Activated CD4-positive, alpha-beta T cell treated with anti-CD3 and anti-CD28 coated beads, Interleukin-2, amount 50 U/mL, for 24 hours (primary cell): Measurements from ENCODE around the gene ZBTB34.

Experiments
- DNase-seq, 2 donors: peaks; one replicate each; pipeline ENCODE4 v3.0.0-alpha.2; 2020; ENCODE audit warnings: low read depth in 1 of 2, low spot score in 1 of 2

ZBTB34 gene

DNA sequence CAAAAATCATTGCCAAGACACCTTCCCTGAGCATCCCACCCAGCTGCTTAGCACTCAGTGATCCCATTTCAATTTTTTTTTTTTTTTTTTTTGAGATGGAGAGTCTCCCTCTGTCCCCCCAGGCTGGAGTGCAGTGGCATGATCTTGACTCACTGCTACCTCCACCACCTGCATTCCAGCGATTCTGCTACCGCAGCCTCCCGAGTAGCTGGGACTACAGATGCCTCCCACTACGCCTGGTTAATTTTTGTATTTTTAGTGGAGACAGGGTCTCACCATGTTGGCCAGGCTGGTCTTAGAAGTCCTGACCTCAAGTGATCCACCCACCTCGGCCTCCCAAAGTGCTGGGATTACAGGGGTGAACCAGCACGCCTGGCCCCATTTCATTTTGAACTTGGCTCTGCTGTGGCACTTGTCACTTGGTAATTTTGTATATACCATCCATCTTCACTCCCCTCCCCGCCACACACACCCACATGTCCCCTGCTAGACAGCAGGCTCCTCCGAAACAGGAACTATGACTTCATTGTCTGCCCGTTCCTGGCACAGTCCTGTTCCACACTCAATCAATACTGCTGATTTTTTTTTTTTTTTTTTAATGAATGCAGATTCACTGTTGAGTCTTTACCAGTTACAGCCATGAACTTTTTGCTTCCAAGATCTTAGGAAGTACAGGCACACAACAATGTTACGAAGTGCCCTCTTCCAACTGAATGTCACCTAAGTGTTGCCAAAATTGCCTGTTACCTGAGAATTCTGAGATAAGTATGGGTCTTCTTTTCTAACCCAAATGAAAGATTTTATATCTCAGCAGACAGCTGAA, 17.3 kb upstream of the ZBTB34 start:
- DNase-seq: no peak

DNA sequence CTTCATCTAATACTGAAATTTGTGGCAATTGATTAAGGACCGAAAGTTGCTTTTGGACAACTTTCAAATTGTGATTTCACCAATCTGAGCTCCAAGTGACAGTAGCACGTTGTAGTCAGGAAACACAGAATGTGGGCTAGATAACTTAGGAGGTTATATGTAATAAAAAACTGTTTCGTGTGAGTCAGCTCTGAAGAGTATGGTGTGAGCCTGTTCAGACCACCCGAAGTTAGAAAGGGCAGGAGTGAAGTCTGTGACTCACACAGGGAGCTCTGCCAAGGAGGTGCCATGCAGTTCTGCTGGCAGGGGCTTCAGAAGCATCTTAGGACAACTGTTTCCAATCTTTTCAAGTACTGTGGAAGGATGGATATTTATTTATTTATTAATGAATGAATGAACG, 16.4 kb upstream of the ZBTB34 start:
- no peak for DNase-seq

DNA sequence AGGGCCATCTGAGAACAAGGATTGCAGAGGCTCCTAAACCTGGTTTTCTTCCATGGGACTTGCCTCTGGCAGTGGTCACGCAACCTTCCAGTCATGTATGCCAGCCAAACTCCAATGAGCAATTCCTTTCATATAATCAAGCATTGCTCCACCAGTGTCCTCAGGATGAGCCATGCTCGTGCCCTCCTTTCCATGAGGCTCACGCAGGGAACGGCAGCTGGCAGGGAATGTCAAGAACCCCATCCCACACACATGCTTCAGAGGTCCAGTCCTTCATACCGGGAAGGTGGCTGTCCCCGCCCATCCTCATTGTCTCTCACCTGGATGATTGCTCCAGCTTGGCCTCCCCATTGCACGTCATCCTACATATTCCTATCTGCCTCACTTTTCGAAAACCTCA, 13.4 kb upstream of the ZBTB34 start:
- no peak for DNase-seq

DNA sequence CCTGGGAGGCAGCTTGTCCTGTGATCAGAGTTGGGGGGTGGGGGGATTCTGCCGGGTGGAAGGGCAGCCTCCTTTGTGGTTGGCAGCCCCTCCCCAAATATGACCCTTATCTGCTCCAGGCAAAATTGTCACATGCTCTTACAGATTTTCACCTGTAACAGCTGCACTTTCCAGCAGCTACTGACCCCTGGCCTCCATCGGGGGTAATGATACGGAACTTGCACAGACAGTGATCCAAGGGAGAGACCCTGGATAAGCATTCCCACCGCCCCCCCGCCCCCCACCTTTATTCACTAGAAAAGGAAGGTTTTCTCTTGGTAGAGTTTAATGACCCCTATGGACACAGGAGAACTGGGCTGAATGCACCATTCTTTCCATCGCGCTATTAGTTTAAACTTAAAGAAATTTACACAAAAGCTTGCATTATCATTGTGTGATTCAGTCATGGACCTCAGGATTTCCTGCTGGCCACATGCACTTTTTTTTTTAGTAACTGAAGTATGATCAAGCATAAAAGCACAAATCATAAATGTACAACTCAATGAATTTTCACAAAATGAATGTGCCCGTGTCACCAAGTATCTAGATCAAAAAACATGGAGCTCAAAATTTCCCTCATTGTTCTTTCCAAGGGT, 10.7 kb upstream of the ZBTB34 start:
- no peak for DNase-seq

DNA sequence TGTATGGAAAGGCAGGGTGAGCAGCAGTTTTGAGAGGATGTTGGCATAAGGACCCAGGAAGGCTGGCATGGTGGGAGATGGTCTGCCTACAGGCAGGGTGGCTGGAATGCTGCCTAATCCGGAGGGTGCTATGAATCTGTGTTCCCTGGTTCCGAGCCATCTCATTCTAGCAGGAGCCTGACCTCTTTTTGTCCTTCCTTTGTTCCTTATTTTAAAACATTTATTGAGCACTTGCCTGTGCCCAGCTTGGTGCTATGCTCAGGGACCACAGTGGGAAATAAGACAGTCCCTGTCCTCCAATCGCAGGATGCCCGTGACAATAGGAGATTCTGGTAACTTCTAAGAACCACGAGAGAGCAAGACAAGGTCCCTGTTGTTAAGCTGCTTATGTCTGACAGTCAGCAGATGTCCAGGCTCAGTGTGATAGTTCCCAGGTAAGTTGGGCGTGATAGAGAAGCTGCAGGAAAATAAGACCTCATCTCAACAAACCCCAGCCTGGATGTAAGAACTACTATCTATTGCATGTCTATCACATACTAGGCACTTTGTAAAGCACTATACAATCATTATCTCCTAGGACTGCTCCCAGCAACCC, 9.1 kb upstream of the ZBTB34 start:
- DNase-seq: no peak

DNA sequence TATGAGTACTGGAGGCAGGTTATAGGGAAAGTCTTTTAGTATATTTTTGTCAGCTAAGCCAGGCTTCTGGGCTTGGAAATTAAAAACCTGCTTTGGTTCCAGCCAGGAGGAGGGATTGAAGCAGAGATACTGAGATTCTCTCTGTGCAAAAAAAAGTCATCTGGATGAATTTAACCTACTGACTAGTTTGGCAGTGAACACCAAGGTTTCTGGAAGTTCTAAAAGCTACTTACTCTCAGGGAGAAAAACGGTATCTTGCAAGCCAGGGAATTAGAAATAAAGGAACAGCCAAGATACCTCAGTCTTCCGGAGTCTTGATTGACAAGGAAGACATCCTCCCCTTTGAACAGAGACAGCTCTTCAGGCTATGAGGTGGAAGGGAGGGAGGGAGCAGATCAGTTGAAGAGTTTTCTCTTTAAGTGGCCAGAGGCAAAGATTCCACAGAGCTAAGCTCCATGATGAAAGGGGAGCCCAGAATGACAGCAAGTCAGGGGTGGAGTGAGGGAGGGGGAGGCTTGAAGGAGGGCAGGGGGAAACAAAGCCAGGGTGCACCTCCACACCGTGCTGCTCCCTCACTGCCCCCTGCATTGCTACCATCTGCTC, 8.3 kb upstream of the ZBTB34 start:
- DNase-seq: no peak

DNA sequence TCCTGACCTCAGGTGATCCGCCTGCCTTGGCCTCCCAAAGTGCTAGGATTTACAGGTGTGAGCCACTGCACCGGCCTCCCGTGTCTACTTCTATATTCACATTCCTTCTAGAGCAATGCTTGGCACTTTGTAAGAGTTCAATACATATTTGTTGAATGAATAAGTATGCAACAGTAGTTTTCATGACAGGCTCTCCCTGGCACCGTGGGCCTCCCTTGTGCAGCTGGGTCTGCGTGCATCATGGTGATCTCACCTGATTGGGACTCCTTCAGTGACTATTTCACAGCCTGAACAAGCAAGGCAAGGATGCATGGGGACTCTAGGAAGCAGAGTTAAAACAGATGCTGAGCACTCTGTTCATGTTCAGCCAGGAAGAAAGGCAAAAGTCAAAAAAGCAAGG, 6.8 kb upstream of the ZBTB34 start:
- no peak for DNase-seq

DNA sequence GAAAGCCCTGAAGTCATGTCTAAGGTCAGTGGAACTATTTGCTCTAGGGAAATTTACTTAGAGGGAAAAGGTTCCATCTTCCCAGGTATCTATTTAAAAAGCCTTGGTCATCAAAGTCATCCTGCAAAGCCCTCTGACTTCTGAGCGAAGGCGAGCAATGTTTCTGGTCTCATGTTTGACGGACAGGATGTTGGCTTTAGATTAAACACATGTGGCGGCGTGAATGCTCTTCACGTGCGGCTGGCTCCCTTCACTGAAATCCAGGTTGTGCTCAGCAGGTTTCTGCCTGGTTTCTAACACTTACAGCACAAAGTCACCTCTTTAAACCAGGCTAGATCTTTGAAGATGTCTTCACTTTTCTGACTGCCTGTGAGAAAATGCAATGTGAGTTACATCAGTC, 5.7 kb upstream of the ZBTB34 start:
- DNase-seq: no peak

DNA sequence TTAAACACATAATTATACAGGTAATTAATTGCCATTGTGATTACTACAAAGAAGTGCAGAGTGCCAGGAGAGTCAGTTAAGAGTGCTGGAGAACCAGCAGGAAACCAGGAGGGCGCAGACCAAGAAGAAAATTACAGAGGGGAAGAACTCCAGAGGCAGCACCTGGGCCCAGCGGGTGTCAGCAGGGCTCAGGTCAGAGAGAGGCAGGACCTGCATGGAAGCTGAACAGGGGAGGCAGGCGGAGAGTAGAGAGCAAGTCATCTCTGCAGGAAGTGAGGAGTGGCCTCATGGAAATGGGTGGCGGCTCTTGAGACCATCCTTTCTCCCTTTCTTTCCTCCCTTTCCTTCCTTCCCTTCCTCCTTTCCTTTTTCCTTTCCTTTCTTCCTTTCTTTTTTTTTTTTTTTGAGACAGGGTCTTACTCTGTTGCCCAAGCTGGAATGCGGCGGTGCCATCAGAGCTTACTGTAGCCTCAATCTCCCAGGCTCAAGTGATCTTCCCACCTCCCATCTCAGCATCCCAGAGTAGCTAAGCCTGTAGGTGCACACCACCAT, 4.0 kb upstream of the ZBTB34 start:
- no peak for DNase-seq

DNA sequence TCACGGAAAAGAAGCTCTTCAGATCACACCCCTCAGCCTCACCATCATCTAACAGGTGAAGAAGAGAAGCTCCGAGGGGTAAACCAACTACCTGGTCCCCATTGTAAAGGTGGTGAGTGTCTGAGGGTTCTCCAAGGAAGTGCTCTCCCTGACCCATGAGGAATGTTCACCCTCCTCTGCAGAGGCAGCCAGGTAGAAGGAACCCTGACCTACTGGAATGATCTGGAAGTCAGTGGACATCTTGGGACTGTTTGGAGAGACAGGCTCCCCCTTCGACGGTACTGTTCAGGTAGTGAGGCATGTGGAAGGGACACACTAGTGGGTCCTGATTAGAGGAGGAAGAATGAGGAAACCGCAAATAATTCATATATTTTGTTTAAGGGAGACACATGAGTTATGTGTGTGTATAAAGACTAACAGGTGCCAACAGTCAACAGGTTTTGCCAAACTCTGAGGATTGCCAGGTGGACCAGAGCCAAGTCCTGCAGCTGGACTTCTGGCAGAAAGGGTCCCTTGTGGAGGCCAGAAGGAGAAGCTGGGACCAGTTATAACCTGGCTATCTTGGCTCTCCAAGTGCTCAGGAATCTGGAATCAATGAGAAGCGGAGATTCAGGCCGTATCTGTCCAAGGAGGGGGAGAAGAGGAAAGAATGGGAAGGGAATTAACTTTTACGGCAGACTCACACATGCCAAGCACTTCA, 3.0 kb upstream of the ZBTB34 start:
- DNase-seq: no peak

DNA sequence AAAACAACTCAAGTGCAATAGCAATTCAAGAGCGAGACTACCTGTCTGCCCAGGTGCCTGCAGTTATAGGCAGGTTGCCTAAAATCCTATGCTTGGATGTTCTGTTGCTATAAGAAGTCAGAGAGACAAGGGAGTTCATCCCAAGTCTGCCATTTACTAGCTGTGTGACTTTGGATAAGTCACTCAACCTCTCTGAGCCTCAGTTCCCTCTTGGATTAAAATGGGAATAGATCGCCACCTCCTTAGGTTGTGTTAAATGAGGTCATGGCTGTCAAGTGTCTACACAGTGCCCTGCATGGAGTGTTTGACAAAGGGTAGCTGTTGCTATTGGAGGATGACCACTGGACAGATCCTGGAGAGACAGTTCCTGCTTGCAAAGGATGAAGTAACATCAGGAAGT, 1.3 kb upstream of the ZBTB34 start:
- no peak for DNase-seq

DNA sequence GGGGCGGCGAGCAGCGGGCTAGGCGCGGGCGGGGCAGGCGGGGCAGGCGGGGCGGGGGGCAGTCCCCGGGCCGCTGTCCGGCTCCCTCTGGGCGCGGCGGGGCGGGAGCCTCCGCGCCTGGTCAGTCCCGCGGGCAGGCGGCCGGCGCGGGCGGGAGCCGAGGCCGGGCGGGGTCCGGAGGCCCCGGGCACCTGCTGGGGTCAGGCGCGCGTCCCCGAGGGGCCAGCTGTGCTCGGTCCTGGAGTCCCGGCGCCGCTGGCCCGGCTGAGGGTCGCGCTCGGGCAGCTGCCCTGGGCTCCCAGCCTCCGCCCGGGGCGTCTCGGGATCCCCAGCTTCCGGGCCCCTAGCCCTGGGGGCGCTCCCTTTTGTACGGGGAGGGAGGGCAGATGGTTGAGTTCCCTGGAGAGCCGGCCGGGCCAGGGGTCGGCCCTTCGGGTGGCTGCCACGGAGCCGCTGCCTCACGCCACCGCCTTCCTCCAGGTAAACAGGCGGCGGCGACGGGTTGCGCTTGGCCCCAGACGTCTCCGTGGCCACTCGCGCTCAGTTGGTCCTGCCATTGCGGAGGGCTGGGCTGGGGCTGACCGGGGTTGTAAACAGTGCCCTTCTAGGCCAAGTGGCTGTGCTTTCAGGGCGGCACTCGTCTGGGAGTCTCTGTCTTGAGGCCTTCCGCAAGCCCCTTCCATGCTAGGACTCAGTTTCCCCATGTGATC, 473 bp downstream of the ZBTB34 start:
- DNase-seq: no peak

DNA sequence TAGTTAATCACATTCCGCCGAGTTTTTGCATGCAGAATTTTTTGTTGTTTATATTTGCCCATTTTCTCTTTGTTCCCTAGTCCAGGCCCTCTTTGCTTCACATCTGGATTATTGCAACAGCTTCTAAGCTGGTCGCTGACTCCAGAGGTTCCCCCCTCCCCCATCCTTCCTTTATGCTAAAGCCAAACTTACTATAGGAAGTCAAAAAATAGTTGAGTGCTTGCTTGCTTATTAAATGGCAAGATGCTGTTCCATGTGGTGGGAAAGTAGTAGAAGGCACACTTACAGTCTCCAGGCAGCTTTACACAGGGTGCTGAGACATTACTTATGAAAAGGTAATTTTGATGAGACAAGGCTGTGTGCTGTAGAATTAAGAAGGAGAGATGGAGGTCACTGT, 1.3 kb downstream of the ZBTB34 start:
- no peak for DNase-seq

DNA sequence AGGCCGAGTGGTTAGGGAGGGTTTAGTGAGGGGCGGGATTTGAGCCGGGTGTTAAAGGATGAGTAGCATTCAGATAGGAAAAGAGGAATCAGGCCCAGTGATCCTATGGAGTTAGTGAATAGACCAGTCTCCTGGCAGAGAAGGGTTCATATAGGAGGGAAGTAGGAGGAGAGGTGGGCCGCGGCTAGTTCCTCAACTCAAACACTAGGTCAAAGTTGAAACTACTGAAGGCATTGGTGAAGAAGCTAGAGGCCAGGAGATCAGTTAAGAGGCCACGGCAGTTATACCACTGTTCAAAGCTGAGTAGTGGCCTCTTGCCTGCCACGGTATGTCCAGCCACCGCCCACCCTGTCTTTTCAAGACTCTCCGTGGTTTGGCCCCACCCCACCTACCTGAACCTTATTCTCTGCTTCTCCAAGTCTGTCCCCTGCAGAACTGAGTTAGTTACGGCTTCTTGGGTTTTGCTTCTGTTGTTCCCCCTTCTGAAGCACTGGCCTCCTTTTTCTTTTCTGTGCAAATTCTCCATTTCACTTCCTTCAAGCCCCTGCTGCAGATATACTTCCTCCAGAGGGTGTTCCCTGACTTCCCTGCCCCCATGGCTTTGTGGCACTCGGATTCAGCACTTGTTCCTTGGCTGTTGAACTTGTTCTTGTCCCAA, 1.8 kb downstream of the ZBTB34 start:
- no peak for DNase-seq

DNA sequence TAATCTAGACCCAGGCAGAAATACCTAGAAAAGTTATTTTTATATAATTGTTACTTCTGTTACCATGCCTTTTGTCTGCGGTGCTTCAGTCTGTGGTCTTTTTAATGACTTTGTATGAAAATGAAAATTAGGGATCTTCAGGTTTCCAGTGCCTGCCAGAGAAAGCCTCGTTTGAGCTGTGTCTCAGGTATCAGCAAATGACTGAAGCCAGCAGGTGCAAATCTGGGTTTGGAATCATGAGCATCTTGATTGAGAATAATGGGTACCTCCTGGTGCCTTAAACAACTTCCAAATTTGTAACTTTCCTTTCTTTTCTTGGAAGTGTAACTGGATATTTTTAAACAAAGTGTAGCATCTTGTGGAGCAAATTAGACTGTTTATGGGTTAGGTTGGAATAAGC, 4.3 kb downstream of the ZBTB34 start:
- DNase-seq: no peak

DNA sequence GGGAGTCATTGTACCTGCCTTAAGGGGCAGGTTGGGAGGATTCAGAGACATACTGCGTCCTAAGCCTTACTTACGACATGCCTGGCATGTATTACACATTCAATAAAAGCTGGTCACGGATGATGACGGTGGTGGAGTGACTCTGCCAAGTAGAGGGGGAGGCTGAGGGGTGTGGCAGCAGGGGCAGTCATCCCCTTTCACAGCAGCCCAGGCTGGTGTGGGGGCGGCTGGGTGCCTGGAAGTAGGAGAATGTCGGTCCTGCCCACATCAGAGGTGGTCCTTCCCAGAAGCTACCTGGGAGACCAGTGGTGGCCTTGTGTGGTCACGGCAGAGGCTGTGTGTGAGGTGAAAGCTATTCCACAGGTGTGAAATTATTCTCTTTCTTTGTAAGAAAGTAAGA, 8.9 kb downstream of the ZBTB34 start:
- DNase-seq: no peak

DNA sequence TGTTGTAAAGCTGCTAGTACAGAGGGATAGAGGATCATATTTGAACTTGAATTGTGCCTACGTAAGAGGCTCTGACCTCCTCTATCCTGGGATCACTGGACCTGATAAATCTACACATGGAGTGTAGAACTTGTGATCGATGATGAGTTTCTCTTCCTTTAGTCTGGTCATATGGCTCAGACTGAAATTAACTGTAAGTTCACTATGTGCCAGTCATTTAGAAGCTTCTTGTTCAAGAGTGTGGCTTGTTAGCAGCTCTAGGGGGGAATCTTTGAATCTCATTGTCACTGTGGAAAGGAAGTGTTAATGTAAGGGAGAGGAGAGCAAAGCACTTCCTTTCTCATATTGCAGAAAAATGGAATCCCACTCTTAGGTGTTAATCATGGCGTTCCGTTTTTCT, 12.1 kb downstream of the ZBTB34 start:
- no peak for DNase-seq

DNA sequence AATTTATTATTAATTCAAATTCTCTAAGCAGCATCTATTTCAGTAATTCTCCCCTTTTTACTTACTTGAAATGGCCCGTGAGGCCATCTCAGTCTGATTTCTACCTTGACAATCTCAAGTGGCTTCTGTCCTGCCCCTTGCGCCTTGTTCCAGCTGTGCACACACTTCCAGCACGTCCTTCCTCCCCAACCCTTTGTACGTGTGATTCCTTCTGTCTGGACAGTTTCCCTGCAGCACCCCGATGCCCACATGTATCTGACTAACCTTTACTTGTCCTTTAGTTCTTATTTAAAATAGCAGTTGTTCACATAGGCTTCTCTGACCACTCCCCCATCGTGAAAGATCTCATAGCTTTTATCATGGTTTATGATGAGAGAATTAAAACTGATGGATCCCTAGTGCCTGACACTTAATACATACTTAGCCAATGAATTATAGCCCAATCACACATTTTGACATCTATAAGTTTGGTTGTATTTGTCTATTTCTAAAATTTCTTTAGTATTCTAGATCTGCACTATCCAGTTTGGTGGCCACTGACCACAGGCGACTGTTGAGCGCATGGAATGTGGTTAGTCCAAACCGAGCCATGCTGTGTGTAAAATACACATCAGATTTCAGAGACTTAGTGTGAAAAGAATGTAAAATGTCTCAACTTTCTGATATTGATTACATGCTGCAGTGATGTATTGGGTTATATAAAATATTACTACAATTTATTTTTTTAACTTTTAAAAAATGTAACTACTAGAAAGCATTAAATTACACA, 14.3 kb downstream of the ZBTB34 start:
- no peak for DNase-seq

DNA sequence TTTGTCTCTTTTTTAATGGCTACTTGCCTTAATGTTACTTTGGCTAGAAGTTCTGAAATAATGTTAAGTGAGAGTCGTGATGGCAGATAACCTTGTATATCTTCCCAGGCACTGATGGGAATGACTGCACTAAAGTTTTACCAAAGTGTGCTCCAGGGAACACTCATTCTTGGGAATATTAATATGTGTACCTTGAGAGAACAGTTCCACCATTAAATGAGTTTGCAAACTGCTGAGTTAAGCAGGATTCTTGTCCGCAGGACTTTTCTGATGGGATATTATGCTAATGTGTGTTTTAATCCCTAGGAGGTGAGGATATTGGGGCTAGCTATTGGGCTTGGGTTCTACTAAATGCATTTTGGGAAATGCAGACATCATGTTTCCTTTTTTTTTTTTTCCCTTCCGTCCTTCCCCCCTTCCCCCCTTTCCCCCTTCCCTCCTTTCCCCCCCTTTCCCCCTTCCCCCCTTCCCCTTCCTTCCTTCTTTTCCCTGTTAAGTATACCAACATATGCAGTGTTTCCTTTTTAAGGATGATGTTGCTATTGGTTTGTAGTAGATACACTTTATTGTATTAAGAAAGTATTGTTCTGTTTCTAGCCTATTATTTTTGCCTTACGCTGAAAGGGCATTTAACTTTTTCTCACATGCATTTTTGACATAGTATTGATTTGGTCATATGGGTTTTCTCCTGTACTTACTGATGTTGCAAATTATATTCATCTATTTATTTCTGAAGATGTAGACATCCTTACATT, 15.5 kb downstream of the ZBTB34 start:
- DNase-seq: no peak
